K562 (cell line): Measurements from ENCODE around the gene SPATA31C1. TPM values are rescaled to one million over a fixed set of nuclear protein-coding genes. Genes with fewer than 3 reads are reported as not detected.

Experiments used
- ATAC-seq: fragments of 200-7000 bp; cut with Tn5 transposase; 3 replicates; pipeline ENCODE4 v1.9.1; 2020; ENCODE audit warnings: moderate library complexity
- BruUV-seq: library from RNA; stranded (reverse); fragments of 400-500 nt; replicated peaks from 2 replicates; lab custom pipeline; 2021; lab: Mats Ljungman, UMichigan
- CTCF ChIA-PET: fragments of 300-600 bp; formaldehyde crosslinking; extraction: SDS; loops from one replicate; lab custom pipeline; 2021; ENCODE audit warnings: low intra/inter-chr PET ratio; lab: Yijun Ruan, JAX
- POLR2A ChIA-PET: fragments of 300-600, 350-650 bp; sonication (Branson Sonifier 250); formaldehyde crosslinking; extraction: SDS; loops from one replicate; lab custom pipeline; 2021; ENCODE audit warnings: antibody characterized with exemption, inconsistent platforms; lab: Yijun Ruan, JAX
- DNase-seq, 4 experiments: peaks; one replicate each; pipeline versions ENCODE4 v3.0.0 to v3.0.0-alpha.2; 2011 to 2018; ENCODE audit warnings: low spot score in 3 of 4, mixed read lengths in 3 of 4; ENCODE audit errors: extremely low read depth in 1 of 4
- FAIRE-seq: peaks from 2 replicates; lab custom pipeline; 2011; peaks lifted over from hg19 to GRCh38; lab: Jason Lieb, UNC
- H2AFZ ChIP-seq: 2 replicates; pipeline ENCODE4 v1.6.0; 2011; ENCODE audit warnings: low read depth, low read length, control low read depth, inconsistent platforms
- H3K27ac ChIP-seq: fragments of 200-600 bp; 3 replicates; pipeline ENCODE4 v1.8.0; 2011; ENCODE audit warnings: low read depth, mild to moderate bottlenecking, control low read depth, inconsistent platforms, low read length, moderate library complexity, mixed read lengths; ENCODE audit errors: extremely low read depth
- H3K27me3 ChIP-seq, 2 experiments: fragments of 300-600 bp in 1 of 2; 2 replicates in 1 of 2; 3 replicates in 1 of 2; pipeline versions ENCODE4 v1.6.0 to v1.8.0; 2011; ENCODE audit warnings: inconsistent platforms in 2 of 2, low read length in 2 of 2, mild to moderate bottlenecking in 1 of 2, mixed read lengths in 1 of 2, moderate library complexity in 1 of 2; ENCODE audit not compliant: control insufficient read depth in 2 of 2, insufficient read depth in 2 of 2
- H3K36me3 ChIP-seq: fragments of 300-600 bp; 3 replicates; pipeline ENCODE4 v1.8.0; 2011; ENCODE audit warnings: mild to moderate bottlenecking, low read length, inconsistent platforms; ENCODE audit not compliant: control insufficient read depth, insufficient read depth
- H3K4me1 ChIP-seq, 2 experiments: fragments of 200-600 bp in 1 of 2; replicated peaks in 1 of 2; 2 replicates in 1 of 2; 3 replicates in 1 of 2; pipeline versions ENCODE4 v1.5.1 to v1.8.0; 2011; ENCODE audit warnings: inconsistent platforms in 2 of 2, low read length in 2 of 2, mild to moderate bottlenecking in 1 of 2, mixed read lengths in 1 of 2, moderate library complexity in 1 of 2; ENCODE audit not compliant: control insufficient read depth in 2 of 2, insufficient read depth in 2 of 2
- H3K4me2 ChIP-seq: 2 replicates; pipeline ENCODE4 v1.6.1; 2011; ENCODE audit warnings: low read length, control low read depth, inconsistent platforms, mixed read lengths; ENCODE audit not compliant: insufficient read depth
- H3K4me3 ChIP-seq: fragments of 200-600 bp; sonication (generic), shearing (Covaris generic); 2 replicates; pipeline ENCODE4 v1.5.1; 2016; ENCODE audit warnings: control low read depth, inconsistent platforms
- H3K79me2 ChIP-seq: fragments of 200-600 bp; 3 replicates; pipeline ENCODE4 v1.8.0; 2011; ENCODE audit warnings: low read length, inconsistent platforms; ENCODE audit not compliant: control insufficient read depth, insufficient read depth
- H3K9ac ChIP-seq, 2 experiments: 2 replicates each; pipeline versions ENCODE4 v1.6.0 to v1.6.1; 2011; ENCODE audit warnings: low read depth in 2 of 2, low read length in 2 of 2, control low read depth in 1 of 2, inconsistent platforms in 1 of 2, mild to moderate bottlenecking in 1 of 2, mixed read lengths in 1 of 2; ENCODE audit not compliant: insufficient read depth in 1 of 2
- H3K9me1 ChIP-seq: one replicate; pipeline ENCODE4 v1.6.0; 2011; ENCODE audit warnings: inconsistent platforms, mild to moderate bottlenecking, low read length, moderate library complexity; ENCODE audit not compliant: control insufficient read depth, insufficient read depth
- H3K9me3 ChIP-seq: replicated peaks from 2 replicates; pipeline ENCODE4 v1.5.1; 2011; ENCODE audit warnings: low read depth, low read length, inconsistent platforms; ENCODE audit not compliant: control insufficient read depth, insufficient read depth
- H4K20me1 ChIP-seq: replicated peaks from 2 replicates; pipeline ENCODE4 v1.6.1; 2011; ENCODE audit warnings: low read length, inconsistent platforms, mixed read lengths; ENCODE audit not compliant: control insufficient read depth, insufficient read depth
- BACH1 ChIP-seq: fragments of 200-800 bp; sonication (Bioruptor generic); IDR thresholded peaks from 2 replicates; pipeline ENCODE4 v1.6.1; 2016; ENCODE audit warnings: missing genetic modification characterization, missing compliant biosample characterization
- IRF2 ChIP-seq: sonication (generic); formaldehyde crosslinking; IDR thresholded peaks from 2 replicates; pipeline ENCODE4 v1.8.1; 2022; ENCODE audit warnings: mild to moderate bottlenecking, missing genetic modification reagents
- NFIC ChIP-seq: fragments of 450-650 bp; IDR thresholded peaks from 2 replicates; pipeline ENCODE4 v1.6.1; 2017; ENCODE audit warnings: mild to moderate bottlenecking, inconsistent platforms
- PHF20 ChIP-seq: fragments of 450-650 bp; IDR thresholded peaks from 2 replicates; pipeline ENCODE4 v1.6.1; 2018; ENCODE audit not compliant: partially characterized antibody
- RB1 ChIP-seq: fragments of 450-650 bp; IDR thresholded peaks from 2 replicates; pipeline ENCODE4 v1.6.1; 2017; ENCODE audit warnings: low read depth, mild to moderate bottlenecking
- whole genome bisulfite sequencing: fragments of 100-300 bp; shearing (Covaris generic); methylation state at CpG from one replicate; pipeline ENCODE4 v1.1.6; 2016; ENCODE audit warnings: low coverage, mixed read lengths; ENCODE audit not compliant: insufficient coverage; ENCODE audit errors: missing lambda C conversion rate; 5-methylcytosine and 5-hydroxymethylcytosine counted together
- in situ Hi-C: fragments of 300-500 bp; cut with MboI; formaldehyde crosslinking; loops from 4 replicates; pipeline ENCODE4 v1.15.0; 2018; ENCODE audit warnings: inconsistent platforms, mixed read lengths
- intact Hi-C: fragments of 100-400 bp; cut with micrococcal nuclease; formaldehyde crosslinking; loops from 2 replicates; pipeline ENCODE4 v1.14.2; 2022
- polyA plus RNA-seq, 8 experiments: library from polyadenylated mRNA; depleted of rRNA in 4 of 8; stranded (reverse) in 5 of 8; unstranded in 3 of 8; fragments of >200 nt; fragmentation: Nextera tagmentation in 2 of 8; fragmentation: Illumina TruSeq in 1 of 8; extraction: Ambion mirVana in 2 of 8; extraction: Trizol in 1 of 8; gene quantifications; 2 replicates each; pipeline versions ENCODE4 v1.2.1 to v1.2.3, GENCODE V29; 2011 to 2014; ENCODE audit warnings: inconsistent platforms in 1 of 8, missing spikeins in 1 of 8
- total RNA-seq, 7 experiments: library from RNA; depleted of rRNA in 6 of 7; stranded (reverse); fragments of >200 nt in 6 of 7; fragmentation: Illumina TruSeq in 2 of 7; extraction: Trizol in 2 of 7; gene quantifications; 2 replicates each; pipeline versions ENCODE4 v1.2.1 to v1.2.3, GENCODE V29; 2011 to 2021; ENCODE audit warnings: low replicate concordance in 1 of 7

The SPATA31C1 gene
- total and polyA plus RNA-seq, 9 of the 15 experiments (the other 6 are each of a cell fraction or from before 2014, with no cell fraction given) = 0.03 to 0.15 (median 0.05) TPM; not detected in 3

- peaks cover 0 to 6% of the 10 kb centered on the region in 2 experiments; a peak in 1 of 5 replicates for H3K4me1 ChIP-seq
- peaks cover 0 to 43% of the 10 kb centered on the region in 2 experiments; a peak in 2 of 5 replicates for H3K27me3 ChIP-seq
- no TSS peak for BruUV-seq
- in situ Hi-C loops (no loop called here), intact Hi-C loops (no loop called here)
- no peaks in the 10 kb centered on the region for H4K20me1 ChIP-seq
- H3K27ac ChIP-seq = no peak overlapping the region
- no peaks in the 10 kb centered on the region for H3K36me3 ChIP-seq
- ATAC-seq = no peak
- TF ChIP-seq IRF2 (CRISPR knock-in tag) (no peak), BACH1 (tag) (no peak), PHF20 (no peak)
- H3K9ac ChIP-seq = no peak overlapping the region
- no peak overlapping the region for H3K4me2 ChIP-seq
- no peak overlapping the region for H3K4me3 ChIP-seq
- H3K9me3 ChIP-seq = no peaks in the 10 kb centered on the region
- 3% methylated on average over 11 of the region's 13 CpGs for WGBS
- ChIA-PET POLR2A (interaction anchor here (1.1 kb wide), 1 partner anchor 203 kb away, joined by 3 read pairs; no protein-coding TSS in a partner anchor), CTCF (no interaction called here)
- FAIRE-seq = no peak
- no peaks in the 10 kb centered on the region for H3K79me2 ChIP-seq
- H2AFZ ChIP-seq = no peak overlapping the region
- no peak for DNase-seq
- H3K9me1 ChIP-seq = no peaks in the 10 kb centered on the region
These were observed 32.1 kb upstream of the SPATA31C1 start for GRCh38 chr9:87885484-87886189.

GRCh38 chr9:87886210-87886932 is 31.4 kb upstream of the SPATA31C1 start:
- H3K27me3 ChIP-seq = peaks cover 0 to 43% of the 10 kb centered on the region in 2 experiments; a peak in 2 of 5 replicates
- no peaks in the 10 kb centered on the region for H3K79me2 ChIP-seq
- H3K27ac ChIP-seq = no peak overlapping the region
- WGBS = 11% methylated on average over 8 of the region's 11 CpGs
- no peaks in the 10 kb centered on the region for H3K9me3 ChIP-seq
- ATAC-seq = no peak
- no peaks in the 10 kb centered on the region for H3K36me3 ChIP-seq
- H2AFZ ChIP-seq = no peak overlapping the region
- H4K20me1 ChIP-seq = no peaks in the 10 kb centered on the region
- H3K9me1 ChIP-seq = no peaks in the 10 kb centered on the region
- CTCF ChIA-PET = no interaction called here
- no peak overlapping the region for H3K4me3 ChIP-seq
- BruUV-seq = no TSS peak
- H3K4me1 ChIP-seq = peaks cover 0 to 6% of the 10 kb centered on the region in 2 experiments; a peak in 1 of 5 replicates
- POLR2A ChIA-PET = no interaction called here
- TF ChIP-seq RB1 (no peak), NFIC (peak; percentile 60; the same call in 1 of the 2 replicates)
- H3K4me2 ChIP-seq = no peak overlapping the region
- intact Hi-C loops (no loop called here), in situ Hi-C loops (no loop called here)
- H3K9ac ChIP-seq = no peak overlapping the region
- no peak for DNase-seq
- no peak for FAIRE-seq
